CD4-positive, alpha-beta T cell (primary cell): ENCODE data around the gene C11orf86. TPM values are rescaled to one million over a fixed set of nuclear protein-coding genes. Genes with fewer than 3 reads are reported as not detected.

Experiments
- ATAC-seq: fragments of 200-7000 bp; cut with Tn5 transposase; one replicate; pipeline ENCODE4 v1.10.0; 2022; ENCODE audit warnings: mild to moderate bottlenecking; ENCODE audit not compliant: poor library complexity
- CTCF ChIA-PET: fragments of 350-600 bp; sonication (Branson Sonifier 250); formaldehyde crosslinking; loops from one replicate; lab custom pipeline; 2021; ENCODE audit warnings: antibody characterized with exemption, inconsistent platforms; lab: Charles Lee
- POLR2A ChIA-PET: fragments of 350-600 bp; sonication (Branson Sonifier 250); formaldehyde crosslinking; loops from one replicate; lab custom pipeline; 2021; ENCODE audit warnings: antibody characterized with exemption, inconsistent platforms; lab: Charles Lee
- DNase-seq, 14 experiments: peaks; one replicate each; pipeline ENCODE4 v3.0.0-alpha.2; 2013 to 2020; ENCODE audit warnings: mixed read lengths in 2 of 14
- H3K27ac ChIP-seq, 2 donors: one replicate each; pipeline versions ENCODE4 v1.5.1 to v1.7.0; 2013; ENCODE audit warnings: low read length in 2 of 2, low read depth in 1 of 2, mild to moderate bottlenecking in 1 of 2
- H3K27me3 ChIP-seq, 2 experiments: 1 replicate in 1 of 2; 2 replicates in 1 of 2; pipeline versions ENCODE4 v1.6.1 to v1.7.0; 2013; ENCODE audit warnings: low read length in 2 of 2, control low read depth in 1 of 2, mild to moderate bottlenecking in 1 of 2, moderate library complexity in 1 of 2; ENCODE audit not compliant: insufficient read depth in 2 of 2, control insufficient read depth in 1 of 2
- H3K36me3 ChIP-seq: one replicate; pipeline ENCODE4 v1.6.1; 2013; ENCODE audit warnings: low read length, control low read depth; ENCODE audit not compliant: insufficient read depth
- H3K4me1 ChIP-seq: one replicate; pipeline ENCODE4 v1.6.1; 2013; ENCODE audit warnings: low read length, control low read depth; ENCODE audit not compliant: insufficient read depth
- H3K4me3 ChIP-seq: one replicate; pipeline ENCODE4 v1.5.1; 2013; ENCODE audit warnings: mild to moderate bottlenecking, low read length, moderate library complexity
- H3K9me3 ChIP-seq, 2 experiments: 1 replicate in 1 of 2; 2 replicates in 1 of 2; pipeline versions ENCODE4 v1.6.1 to v1.7.0; 2013; ENCODE audit warnings: low read length in 2 of 2, mild to moderate bottlenecking in 2 of 2, control low read depth in 1 of 2, moderate library complexity in 1 of 2; ENCODE audit not compliant: control insufficient read depth in 1 of 2, insufficient read depth in 1 of 2
- H3K27ac Mint-ChIP-seq: one replicate; pipeline ENCODE4 v1.8.0; 2020; ENCODE audit warnings: mixed read lengths
- H3K27me3 Mint-ChIP-seq: one replicate; pipeline ENCODE4 v1.8.0; 2021; ENCODE audit warnings: mixed read lengths
- H3K36me3 Mint-ChIP-seq: one replicate; pipeline ENCODE4 v1.8.0; 2021; ENCODE audit warnings: low read depth, mixed read lengths
- H3K4me1 Mint-ChIP-seq: one replicate; pipeline ENCODE4 v1.8.0; 2021; ENCODE audit warnings: low read depth, mixed read lengths
- H3K4me3 Mint-ChIP-seq: one replicate; pipeline ENCODE4 v1.8.0; 2020; ENCODE audit warnings: mild to moderate bottlenecking, mixed read lengths
- H3K9me3 Mint-ChIP-seq: one replicate; pipeline ENCODE4 v1.8.0; 2020; ENCODE audit warnings: mixed read lengths
- CTCF ChIP-seq: fragments of 200-600 bp; IDR thresholded peaks from one replicate; pipeline ENCODE4 v1.8.0; 2022; ENCODE audit warnings: antibody characterized with exemption, mild to moderate bottlenecking
- intact Hi-C, 2 experiments: fragments of 100-400 bp; cut with DNase I in 1 of 2; cut with micrococcal nuclease in 1 of 2; formaldehyde crosslinking; loops; one replicate each; pipeline versions ENCODE4 v1.15.1 to v1.9.0; 2023 to 2025; cut with DNase I, micrococcal nuclease
- total RNA-seq, 174 experiments: library from RNA in 2 of 174; stranded (reverse) in 2 of 174; gene quantifications; one replicate each; pipeline ENCODE4 v1.2.3 and lab custom pipeline; 2021 to 2026

The C11orf86 gene
- total RNA-seq, 2 experiments from 2014 or later = not detected

- no peak for DNase-seq
- peaks cover 4% of the 10 kb centered on the region for H3K27me3 Mint-ChIP-seq
- Histone ChIP-seq H3K4me1 (no peaks in the 10 kb centered on the region), H3K27ac (no peak overlapping the region), H3K27me3 (no peaks in the 10 kb centered on the region), H3K4me3 (no peak overlapping the region), H3K9me3 (no peaks in the 10 kb centered on the region), H3K36me3 (no peaks in the 10 kb centered on the region)
- H3K9me3 Mint-ChIP-seq = no peaks in the 10 kb centered on the region
- no peak overlapping the region for H3K27ac Mint-ChIP-seq
- ChIA-PET CTCF (no interaction called here), POLR2A (no interaction called here)
- no peak overlapping the region for H3K4me3 Mint-ChIP-seq
- ATAC-seq = no peak
- intact Hi-C loops = no loop called here
- H3K4me1 Mint-ChIP-seq = no peaks in the 10 kb centered on the region
- no peaks in the 10 kb centered on the region for H3K36me3 Mint-ChIP-seq
- TF ChIP-seq CTCF = no peak
These were observed 5.4 kb upstream of the C11orf86 start for GRCh38 chr11:66969584-66970225.

GRCh38 chr11:66970371-66970806, 4.7 kb upstream of the C11orf86 start:
- no peaks in the 10 kb centered on the region for H3K9me3 Mint-ChIP-seq
- H3K4me1 Mint-ChIP-seq = no peaks in the 10 kb centered on the region
- peaks cover 0 to 4% of the 10 kb centered on the region in 2 experiments for H3K9me3 ChIP-seq
- no peaks in the 10 kb centered on the region for H3K4me1 ChIP-seq
- H3K27ac Mint-ChIP-seq = no peak overlapping the region
- POLR2A ChIA-PET = no interaction called here
- no peak for TF ChIP-seq CTCF
- ATAC-seq (no peak), DNase-seq (no peak)
- H3K36me3 Mint-ChIP-seq = no peaks in the 10 kb centered on the region
- H3K36me3 ChIP-seq = no peaks in the 10 kb centered on the region
- no peaks in the 10 kb centered on the region for H3K27me3 ChIP-seq
- no peak overlapping the region for H3K27ac ChIP-seq
- H3K4me3 Mint-ChIP-seq = no peak overlapping the region
- no peak overlapping the region for H3K4me3 ChIP-seq
- intact Hi-C loops = no loop called here
- CTCF ChIA-PET = no interaction called here
- H3K27me3 Mint-ChIP-seq = peaks cover 4% of the 10 kb centered on the region

GRCh38 chr11:66970807-66971442, 4.2 kb upstream of the C11orf86 start:
- ATAC-seq = no peak
- DNase-seq = peak in 2 of 14 experiments; percentile 62 to 75

More at GRCh38 chr11:66970807-66971442, 4.2 kb upstream of the C11orf86 start:
- TF ChIP-seq CTCF = no peak
- Histone ChIP-seq H3K9me3 (peaks cover 0 to 6% of the 10 kb centered on the region in 2 experiments), H3K4me1 (no peaks in the 10 kb centered on the region), H3K36me3 (no peaks in the 10 kb centered on the region), H3K27me3 (no peaks in the 10 kb centered on the region), H3K4me3 (no peak overlapping the region), H3K27ac (no peak overlapping the region)
- H3K27ac Mint-ChIP-seq = no peak overlapping the region
- intact Hi-C loops = no loop called here
- no peaks in the 10 kb centered on the region for H3K4me1 Mint-ChIP-seq
- CTCF ChIA-PET = no interaction called here
- H3K9me3 Mint-ChIP-seq = no peaks in the 10 kb centered on the region
- H3K27me3 Mint-ChIP-seq = peaks cover 9% of the 10 kb centered on the region
- H3K4me3 Mint-ChIP-seq = no peak overlapping the region
- POLR2A ChIA-PET = no interaction called here
- no peaks in the 10 kb centered on the region for H3K36me3 Mint-ChIP-seq
